Fibroblast of gingiva (primary cell): ENCODE results near the gene PKD1.

Source experiments
- DNase-seq: peaks from one replicate; pipeline ENCODE4 v3.0.0-alpha.2; 2011; ENCODE audit warnings: low read depth

The PKD1 gene

GRCh38 chr16:2074071-2074470 lies 61.6 kb downstream of the PKD1 start:
- DNase-seq = no peak

- no peak for DNase-seq
These were observed 62.8 kb downstream of the PKD1 start for GRCh38 chr16:2072926-2073325.

- DNase-seq = no peak
These were observed 64.1 kb downstream of the PKD1 start for GRCh38 chr16:2071454-2072202.

- no peak for DNase-seq
These were observed 64.9 kb downstream of the PKD1 start for GRCh38 chr16:2070576-2071453.

- no peak for DNase-seq
These were observed 69.6 kb downstream of the PKD1 start for GRCh38 chr16:2066139-2066538.

- no peak for DNase-seq
These were observed 71.2 kb downstream of the PKD1 start for GRCh38 chr16:2064368-2064945.

GRCh38 chr16:2063861-2064260 lies 71.8 kb downstream of the PKD1 start:
- DNase-seq = no peak

GRCh38 chr16:2062801-2063200 lies 72.9 kb downstream of the PKD1 start:
- no peak for DNase-seq

GRCh38 chr16:2061526-2061925 lies 74.2 kb downstream of the PKD1 start:
- no peak for DNase-seq

- no peak for DNase-seq
These were observed 74.7 kb downstream of the PKD1 start for GRCh38 chr16:2061023-2061422.

GRCh38 chr16:2060346-2060745 lies 75.4 kb downstream of the PKD1 start:
- no peak for DNase-seq

GRCh38 chr16:2058872-2059271 lies 76.8 kb downstream of the PKD1 start:
- no peak for DNase-seq

- DNase-seq = no peak
These were observed 77.3 kb downstream of the PKD1 start for GRCh38 chr16:2058420-2058819.

GRCh38 chr16:2057438-2057837 lies 78.3 kb downstream of the PKD1 start:
- DNase-seq = no peak

GRCh38 chr16:2056681-2057407 lies 78.9 kb downstream of the PKD1 start:
- no peak for DNase-seq

GRCh38 chr16:2056077-2056476 lies 79.6 kb downstream of the PKD1 start:
- DNase-seq = no peak

GRCh38 chr16:2054543-2055245 lies 81.0 kb downstream of the PKD1 start:
- DNase-seq = no peak

- DNase-seq = no peak
These were observed 81.8 kb downstream of the PKD1 start for GRCh38 chr16:2053897-2054296.

- DNase-seq = no peak
These were observed 82.5 kb downstream of the PKD1 start for GRCh38 chr16:2053211-2053610.

- DNase-seq = no peak
These were observed 87.6 kb downstream of the PKD1 start for GRCh38 chr16:2048116-2048543.

GRCh38 chr16:2047330-2048115 lies 88.2 kb downstream of the PKD1 start, which contains the start of the genes NTHL1 and TSC2:
Gene NTHL1, minus strand, starts transcription at chr16:2047834. Its CDS starts 11 bp downstream, at chr16:2047823.
Gene TSC2, plus strand, starts transcription at chr16:2047985. Its CDS starts 631 bp downstream, at chr16:2048616.
- peak; percentile 95 for DNase-seq
